Endothelial cell of umbilical vein (primary cell): Measurements from ENCODE around the gene RBM47. TPM values are rescaled to one million over a fixed set of nuclear protein-coding genes. Genes with fewer than 3 reads are reported as not detected.

Source experiments
- BruUV-seq: library from RNA; stranded (reverse); fragments of 400-500 nt; replicated peaks from 2 replicates; lab custom pipeline; 2021; lab: Mats Ljungman, UMichigan
- CTCF ChIA-PET: fragments of 300-600, 350-600 bp; sonication (Branson Sonifier 250); formaldehyde crosslinking; loops from one replicate; lab custom pipeline; 2021; ENCODE audit warnings: antibody characterized with exemption, inconsistent platforms; lab: Charles Lee
- POLR2A ChIA-PET: fragments of 300-600, 350-600 bp; sonication (Branson Sonifier 250); formaldehyde crosslinking; loops from one replicate; lab custom pipeline; 2021; ENCODE audit warnings: antibody characterized with exemption, inconsistent platforms; lab: Charles Lee
- DNase-seq: peaks from one replicate; pipeline ENCODE4 v3.0.0-alpha.2; 2011; ENCODE audit warnings: low read depth, low spot score
- FAIRE-seq: peaks from 2 replicates; lab custom pipeline; 2011; peaks lifted over from hg19 to GRCh38; lab: Jason Lieb, UNC
- H2AFZ ChIP-seq: 2 replicates; pipeline ENCODE4 v1.6.0; 2012; ENCODE audit warnings: low read depth, low read length, control low read depth, inconsistent platforms
- H3K27ac ChIP-seq: 2 replicates; pipeline ENCODE4 v1.5.1; 2011; ENCODE audit warnings: low read depth, mild to moderate bottlenecking, control low read depth, low read length, moderate library complexity; ENCODE audit not compliant: insufficient read depth
- H3K27me3 ChIP-seq, 2 experiments: 2 replicates each; pipeline versions ENCODE4 v1.6.0 to v1.6.1; 2011; ENCODE audit warnings: low read length in 2 of 2, mixed read lengths in 1 of 2; ENCODE audit not compliant: control insufficient read depth in 2 of 2, insufficient read depth in 2 of 2
- H3K36me3 ChIP-seq, 2 experiments: 2 replicates in 1 of 2; 3 replicates in 1 of 2; pipeline ENCODE4 v1.5.1; 2011; ENCODE audit warnings: low read length in 2 of 2, mild to moderate bottlenecking in 1 of 2, moderate library complexity in 1 of 2; ENCODE audit not compliant: control insufficient read depth in 2 of 2, insufficient read depth in 2 of 2; ENCODE audit errors: extremely low read depth in 1 of 2
- H3K4me1 ChIP-seq: 3 replicates; pipeline ENCODE4 v1.5.1; 2011; ENCODE audit warnings: mild to moderate bottlenecking, low read length; ENCODE audit not compliant: control insufficient read depth, insufficient read depth; ENCODE audit errors: extremely low read depth
- H3K4me2 ChIP-seq: 2 replicates; pipeline ENCODE4 v1.6.1; 2011; ENCODE audit warnings: low read length, control low read depth, mixed read lengths; ENCODE audit not compliant: insufficient read depth
- H3K4me3 ChIP-seq, 3 experiments: fragments of 200-600 bp in 1 of 3; sonication (generic), shearing (Covaris generic) in 1 of 3; replicated peaks in 1 of 3; 2 replicates each; pipeline ENCODE4 v1.5.1; 2011 to 2016; ENCODE audit warnings: control low read depth in 3 of 3, low read length in 3 of 3, mild to moderate bottlenecking in 2 of 3, inconsistent platforms in 1 of 3, low read depth in 1 of 3, moderate library complexity in 1 of 3; ENCODE audit not compliant: insufficient read depth in 1 of 3
- H3K79me2 ChIP-seq: 2 replicates; pipeline ENCODE4 v1.6.0; 2012; ENCODE audit warnings: low read length, inconsistent platforms; ENCODE audit not compliant: control insufficient read depth, insufficient read depth
- H3K9ac ChIP-seq: replicated peaks from 2 replicates; pipeline ENCODE3; 2011; ENCODE audit warnings: low read length, control low read depth; ENCODE audit not compliant: insufficient read depth; ENCODE audit errors: extremely low read depth
- H3K9me1 ChIP-seq: replicated peaks from 3 replicates; pipeline ENCODE4 v1.6.0; 2011; ENCODE audit warnings: mild to moderate bottlenecking, low read length; ENCODE audit not compliant: control insufficient read depth, insufficient read depth; ENCODE audit errors: extremely low read depth
- H3K9me3 ChIP-seq: replicated peaks from 2 replicates; pipeline ENCODE4 v1.5.1; 2012; ENCODE audit warnings: low read length, inconsistent platforms; ENCODE audit not compliant: control insufficient read depth, insufficient read depth
- H4K20me1 ChIP-seq: replicated peaks from 2 replicates; pipeline ENCODE3; 2011; ENCODE audit warnings: mild to moderate bottlenecking, low read length; ENCODE audit not compliant: control insufficient read depth, insufficient read depth; ENCODE audit errors: extremely low read depth
- EZH2 ChIP-seq: IDR thresholded peaks from 2 replicates; pipeline ENCODE4 v1.6.1; 2012; ENCODE audit warnings: borderline replicate concordance, low read depth, mild to moderate bottlenecking, moderate library complexity, low read length, inconsistent platforms; ENCODE audit not compliant: severe bottlenecking
- GATA2 ChIP-seq: IDR thresholded peaks from 2 replicates; pipeline ENCODE4 v1.7.0; 2011; ENCODE audit warnings: low read depth, mild to moderate bottlenecking, moderate library complexity, mixed read lengths, low read length; ENCODE audit not compliant: insufficient read length, insufficient read depth
- JUN ChIP-seq: IDR thresholded peaks from 2 replicates; pipeline ENCODE4 v1.6.1; 2011; ENCODE audit warnings: borderline replicate concordance, low read depth; ENCODE audit not compliant: insufficient read length, insufficient read depth
- MYC ChIP-seq: IDR thresholded peaks from one replicate; pipeline ENCODE4 v1.6.1; 2011; ENCODE audit warnings: mild to moderate bottlenecking, low read depth, low read length
- POLR2A ChIP-seq: IDR thresholded peaks from 2 replicates; pipeline ENCODE4 v1.6.1; 2012; ENCODE audit warnings: low read depth, mild to moderate bottlenecking, control low read depth, low read length
- POLR2AphosphoS5 ChIP-seq: IDR thresholded peaks from 2 replicates; pipeline ENCODE4 v1.6.1; 2012; ENCODE audit warnings: low read depth, mild to moderate bottlenecking, control low read depth, low read length, moderate library complexity; ENCODE audit not compliant: insufficient read depth
- dilution Hi-C: fragments of 300-500 bp; cut with MboI; formaldehyde crosslinking; loops from one replicate; pipeline ENCODE4 v1.15.0; 2019; ENCODE audit warnings: low sequenced_read_pairs; ENCODE audit not compliant: extremely low pct_ligation_motif_present
- intact Hi-C: fragments of 100-400 bp; cut with micrococcal nuclease; formaldehyde crosslinking; loops from one replicate; pipeline ENCODE4 v1.10.0; 2022
- polyA plus RNA-seq, 4 experiments: library from polyadenylated mRNA; depleted of rRNA in 3 of 4; stranded (reverse) in 3 of 4; unstranded in 1 of 4; fragments of >200 nt; gene quantifications; 2 replicates each; pipeline versions ENCODE4 v1.2.1 to v1.2.3, GENCODE V29; 2011 to 2012; ENCODE audit warnings: missing spikeins in 1 of 4
- total RNA-seq: library from RNA; stranded (reverse); gene quantifications from 2 replicates; pipeline ENCODE4 v1.2.3, GENCODE V29; 2021
- TF ChIP-seq, protein P1 (sequence below), 2 donors: IDR thresholded peaks; 1 replicate in 1 of 2; 2 replicates in 1 of 2; pipeline ENCODE4 v1.5.1; 2011; ENCODE audit warnings: low read length in 2 of 2, mild to moderate bottlenecking in 2 of 2, moderate library complexity in 2 of 2, control low read depth in 1 of 2, inconsistent platforms in 1 of 2, low read depth in 1 of 2; ENCODE audit not compliant: insufficient read depth in 1 of 2; ENCODE audit errors: extremely low read depth in 1 of 2
- TF ChIP-seq, protein P2 (sequence below): IDR thresholded peaks from 2 replicates; pipeline ENCODE4 v1.6.1; 2011; ENCODE audit not compliant: insufficient read depth, insufficient read length

The RBM47 gene
- total and polyA plus RNA-seq, 2 donors (not counting 3 experiments of a cell fraction or from before 2014, with no cell fraction given): not detected

DNA sequence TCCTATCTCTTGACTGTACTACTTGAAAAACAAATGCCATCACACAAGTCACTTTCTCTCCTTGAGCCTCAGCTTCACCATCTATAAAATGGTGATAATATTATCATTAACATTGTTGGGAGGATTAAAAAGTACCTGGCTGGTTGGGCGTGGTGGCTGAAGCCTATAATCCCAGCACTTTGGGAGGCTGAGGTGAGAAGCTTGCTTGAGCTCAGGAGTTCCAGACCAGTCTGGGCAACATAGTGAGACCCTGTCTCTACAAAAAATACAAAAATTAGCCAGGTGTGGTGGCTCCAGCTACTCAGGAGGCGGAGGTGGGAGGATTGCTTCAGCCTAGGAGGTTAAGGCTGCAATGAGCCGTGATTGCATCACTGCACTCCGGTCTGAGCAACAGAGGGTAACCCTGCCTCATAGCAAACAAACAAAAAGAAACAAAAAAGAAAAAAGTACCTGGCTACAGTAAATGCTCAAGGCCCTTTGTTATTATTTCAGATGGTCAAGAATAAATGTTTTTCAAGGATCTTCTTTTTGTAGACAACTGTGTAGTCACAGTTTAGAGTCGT lies 174.2 kb downstream of the RBM47 start:
- H3K36me3 ChIP-seq: no peaks in the 10 kb centered on the region
- no peaks in the 10 kb centered on the region for H3K4me1 ChIP-seq
- H3K79me2 ChIP-seq: no peaks in the 10 kb centered on the region
- TF ChIP-seq, protein P1, sequence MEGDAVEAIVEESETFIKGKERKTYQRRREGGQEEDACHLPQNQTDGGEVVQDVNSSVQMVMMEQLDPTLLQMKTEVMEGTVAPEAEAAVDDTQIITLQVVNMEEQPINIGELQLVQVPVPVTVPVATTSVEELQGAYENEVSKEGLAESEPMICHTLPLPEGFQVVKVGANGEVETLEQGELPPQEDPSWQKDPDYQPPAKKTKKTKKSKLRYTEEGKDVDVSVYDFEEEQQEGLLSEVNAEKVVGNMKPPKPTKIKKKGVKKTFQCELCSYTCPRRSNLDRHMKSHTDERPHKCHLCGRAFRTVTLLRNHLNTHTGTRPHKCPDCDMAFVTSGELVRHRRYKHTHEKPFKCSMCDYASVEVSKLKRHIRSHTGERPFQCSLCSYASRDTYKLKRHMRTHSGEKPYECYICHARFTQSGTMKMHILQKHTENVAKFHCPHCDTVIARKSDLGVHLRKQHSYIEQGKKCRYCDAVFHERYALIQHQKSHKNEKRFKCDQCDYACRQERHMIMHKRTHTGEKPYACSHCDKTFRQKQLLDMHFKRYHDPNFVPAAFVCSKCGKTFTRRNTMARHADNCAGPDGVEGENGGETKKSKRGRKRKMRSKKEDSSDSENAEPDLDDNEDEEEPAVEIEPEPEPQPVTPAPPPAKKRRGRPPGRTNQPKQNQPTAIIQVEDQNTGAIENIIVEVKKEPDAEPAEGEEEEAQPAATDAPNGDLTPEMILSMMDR (IDR thresholded peaks at IDR 0.05; ENCODE audit: extremely low read depth in 1 of 2, insufficient read depth in 1 of 2, low read depth in 1 of 2, low read length in 2 of 2): no peak
- TF ChIP-seq JUN (no peak), EZH2 (no peak), GATA2 (no peak), POLR2AphosphoS5 (no peak), POLR2A (no peak), MYC (no peak)
- TF ChIP-seq, protein P2, sequence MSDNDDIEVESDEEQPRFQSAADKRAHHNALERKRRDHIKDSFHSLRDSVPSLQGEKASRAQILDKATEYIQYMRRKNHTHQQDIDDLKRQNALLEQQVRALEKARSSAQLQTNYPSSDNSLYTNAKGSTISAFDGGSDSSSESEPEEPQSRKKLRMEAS: no peak
- H3K27ac ChIP-seq: no peak overlapping the region
- no peak overlapping the region for H3K4me3 ChIP-seq
- POLR2A ChIA-PET: no interaction called here
- no peaks in the 10 kb centered on the region for H3K9me3 ChIP-seq
- H2AFZ ChIP-seq: no peak overlapping the region
- FAIRE-seq (no peak), DNase-seq (no peak)
- no peak overlapping the region for H3K9ac ChIP-seq
- CTCF ChIA-PET: no interaction called here
- dilution Hi-C loops: no loop called here
- no TSS peak for BruUV-seq
- no peak overlapping the region for H3K4me2 ChIP-seq
- peaks cover 0 to 2% of the 10 kb centered on the region in 2 experiments for H3K27me3 ChIP-seq
- no peaks in the 10 kb centered on the region for H4K20me1 ChIP-seq
- intact Hi-C loops: no loop called here
- no peaks in the 10 kb centered on the region for H3K9me1 ChIP-seq
